Measurements from ENCODE around the gene CLPTM1L.
A peak's percentile ranks its signal among the peaks of the same experiment; 100 is the strongest.
"Not testable (repeated sequence)": the region's sequence is repeated elsewhere in the genome, so short reads cannot be mapped to it uniquely, and the experiment has no call there.

CLPTM1L gene

DNA sequence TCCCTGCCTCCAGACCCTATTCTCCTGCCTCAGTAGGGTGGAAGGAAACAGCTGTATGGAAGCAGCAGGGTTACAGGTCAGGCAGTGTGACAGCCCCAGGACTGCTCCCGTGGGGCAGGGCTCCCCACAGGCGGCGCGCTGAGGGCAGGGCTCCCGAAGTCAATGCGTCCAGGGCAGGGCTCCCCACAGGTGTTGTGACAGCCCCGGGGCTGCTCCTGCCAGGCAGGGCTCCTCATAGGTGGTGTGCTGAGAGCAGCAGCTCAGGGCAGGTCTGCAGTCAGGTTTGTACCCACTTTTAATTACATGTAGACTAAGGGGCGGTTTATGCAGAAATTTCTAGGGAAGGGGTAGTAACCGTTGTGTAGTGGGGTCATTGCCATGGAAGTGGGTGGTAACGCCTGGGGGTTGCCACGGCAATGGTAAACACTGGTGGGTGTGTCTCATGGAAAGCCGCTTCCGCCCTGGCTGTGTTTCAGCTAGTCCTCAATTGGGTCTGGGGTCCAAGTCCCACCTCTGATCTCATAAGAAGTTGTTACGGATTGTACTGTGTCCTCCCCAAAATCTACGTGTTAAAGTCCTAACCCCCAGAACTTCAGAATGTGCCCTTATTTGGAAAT lies 33.4 kb downstream of the CLPTM1L start:
- no peak for DNase-seq

GRCh38 chr5:1310118-1310517 lies 34.8 kb downstream of the CLPTM1L start:
- no peak for DNase-seq

GRCh38 chr5:1304033-1304432 lies 40.9 kb downstream of the CLPTM1L start:
- peak in 3 of 4 experiments; percentile 7 to 43 (median 23) for DNase-seq

GRCh38 chr5:1302258-1302657 lies 42.6 kb downstream of the CLPTM1L start:
- DNase-seq: no peak

- no peak for DNase-seq
Measured at GRCh38 chr5:1300581-1301083, 44.3 kb downstream of the CLPTM1L start.

DNA sequence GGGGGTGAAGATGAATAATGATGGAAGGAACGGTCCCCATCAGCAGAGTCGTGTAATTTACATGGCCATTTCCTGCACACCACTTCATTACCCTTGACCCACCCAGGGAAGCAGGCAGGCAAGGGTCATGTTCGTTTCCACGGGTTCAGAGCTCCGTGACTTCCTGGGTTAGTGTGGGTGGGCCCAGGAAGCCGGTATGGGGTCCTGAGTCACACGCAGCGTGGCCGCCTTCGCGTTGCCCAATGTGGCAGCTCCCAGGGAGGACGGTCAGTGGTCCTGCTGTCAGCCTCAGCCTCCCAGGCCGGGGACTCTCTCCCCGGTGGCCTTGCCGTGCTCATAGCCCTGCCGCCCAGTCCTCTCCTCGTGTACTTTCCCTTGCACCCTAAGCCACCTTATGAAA lies 44.9 kb downstream of the CLPTM1L start:
- DNase-seq: no peak

DNA sequence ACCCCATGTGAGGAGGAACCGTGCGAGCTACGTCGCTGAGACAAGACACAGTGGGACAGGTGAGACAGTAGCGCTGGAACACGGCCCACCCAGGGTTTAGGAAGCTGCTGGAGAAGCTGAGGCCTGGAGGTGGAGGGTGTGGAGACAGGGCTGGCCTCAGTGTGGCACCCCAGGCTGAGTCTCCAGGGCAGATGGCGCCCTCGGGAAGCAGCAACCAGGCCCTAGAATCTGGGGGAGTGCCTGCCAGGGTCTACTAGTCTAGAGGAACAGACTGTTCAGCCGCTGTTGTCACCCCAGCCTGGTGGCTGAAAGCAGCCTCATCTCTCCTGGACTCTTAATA lies 45.4 kb downstream of the CLPTM1L start:
- DNase-seq: no peak

DNA sequence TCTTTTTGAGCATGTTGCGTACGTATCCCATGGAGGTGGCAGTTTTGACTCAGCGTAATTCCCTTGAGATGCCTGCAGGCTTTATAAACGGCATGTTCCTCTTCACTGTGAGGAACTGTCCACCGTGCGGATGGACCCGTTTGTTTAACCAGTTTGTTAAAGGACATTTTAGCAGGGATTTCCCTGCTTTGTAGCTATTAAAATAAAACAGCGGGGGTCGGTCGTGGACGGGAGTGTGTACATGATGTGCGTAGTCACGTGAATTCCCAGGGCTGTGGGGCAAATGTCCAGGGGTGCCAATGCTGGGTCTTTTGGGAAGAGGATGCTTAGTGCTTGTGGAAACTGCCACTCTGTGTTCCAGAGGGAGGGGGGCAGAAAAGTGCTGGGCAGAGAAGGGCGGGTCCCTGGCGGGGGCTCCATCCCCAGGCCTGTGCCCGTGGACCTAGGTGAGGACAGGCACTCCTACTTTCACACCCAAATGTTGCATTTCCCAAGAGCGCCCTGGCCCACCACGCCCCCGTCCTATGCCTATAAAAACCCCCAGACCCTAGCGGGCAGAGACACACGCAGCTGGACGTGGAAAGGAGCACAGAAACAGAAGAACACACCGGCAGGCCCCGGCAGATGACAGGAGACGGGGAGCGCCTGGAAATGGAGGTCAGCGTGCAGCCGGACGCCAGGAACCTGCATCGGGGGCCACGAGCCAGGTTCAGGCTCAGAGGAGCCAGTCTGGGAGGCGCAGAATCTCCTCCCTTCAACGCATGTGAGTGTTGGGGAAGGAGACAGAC lies 46.0 kb downstream of the CLPTM1L start:
- no peak for DNase-seq

GRCh38 chr5:1298067-1298551 lies 46.8 kb downstream of the CLPTM1L start:
- no peak for DNase-seq

GRCh38 chr5:1297243-1297642 lies 47.7 kb downstream of the CLPTM1L start:
- DNase-seq: no peak

GRCh38 chr5:1295650-1296037 lies 49.3 kb downstream of the CLPTM1L start:
- DNase-seq: no peak

- DNase-seq: peak in 1 of 4 experiments; percentile 11
Measured at GRCh38 chr5:1294835-1295649, 49.9 kb downstream of the CLPTM1L start, which contains the start of gene TERT. Gene TERT, minus strand, starts transcription at chr5:1295068. Its CDS starts 79 bp downstream, at chr5:1294989.

DNA sequence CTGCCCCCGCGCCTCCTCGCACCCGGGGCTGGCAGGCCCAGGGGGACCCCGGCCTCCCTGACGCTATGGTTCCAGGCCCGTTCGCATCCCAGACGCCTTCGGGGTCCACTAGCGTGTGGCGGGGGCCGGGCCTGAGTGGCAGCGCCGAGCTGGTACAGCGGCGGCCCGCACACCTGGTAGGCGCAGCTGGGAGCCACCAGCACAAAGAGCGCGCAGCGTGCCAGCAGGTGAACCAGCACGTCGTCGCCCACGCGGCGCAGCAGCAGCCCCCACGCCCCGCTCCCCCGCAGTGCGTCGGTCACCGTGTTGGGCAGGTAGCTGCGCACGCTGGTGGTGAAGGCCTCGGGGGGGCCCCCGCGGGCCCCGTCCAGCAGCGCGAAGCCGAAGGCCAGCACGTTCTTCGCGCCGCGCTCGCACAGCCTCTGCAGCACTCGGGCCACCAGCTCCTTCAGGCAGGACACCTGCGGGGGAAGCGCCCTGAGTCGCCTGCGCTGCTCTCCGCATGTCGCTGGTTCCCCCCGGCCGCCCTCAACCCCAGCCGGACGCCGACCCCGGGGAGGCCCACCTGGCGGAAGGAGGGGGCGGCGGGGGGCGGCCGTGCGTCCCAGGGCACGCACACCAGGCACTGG lies 50.6 kb downstream of the CLPTM1L start:
- DNase-seq: no peak

DNA sequence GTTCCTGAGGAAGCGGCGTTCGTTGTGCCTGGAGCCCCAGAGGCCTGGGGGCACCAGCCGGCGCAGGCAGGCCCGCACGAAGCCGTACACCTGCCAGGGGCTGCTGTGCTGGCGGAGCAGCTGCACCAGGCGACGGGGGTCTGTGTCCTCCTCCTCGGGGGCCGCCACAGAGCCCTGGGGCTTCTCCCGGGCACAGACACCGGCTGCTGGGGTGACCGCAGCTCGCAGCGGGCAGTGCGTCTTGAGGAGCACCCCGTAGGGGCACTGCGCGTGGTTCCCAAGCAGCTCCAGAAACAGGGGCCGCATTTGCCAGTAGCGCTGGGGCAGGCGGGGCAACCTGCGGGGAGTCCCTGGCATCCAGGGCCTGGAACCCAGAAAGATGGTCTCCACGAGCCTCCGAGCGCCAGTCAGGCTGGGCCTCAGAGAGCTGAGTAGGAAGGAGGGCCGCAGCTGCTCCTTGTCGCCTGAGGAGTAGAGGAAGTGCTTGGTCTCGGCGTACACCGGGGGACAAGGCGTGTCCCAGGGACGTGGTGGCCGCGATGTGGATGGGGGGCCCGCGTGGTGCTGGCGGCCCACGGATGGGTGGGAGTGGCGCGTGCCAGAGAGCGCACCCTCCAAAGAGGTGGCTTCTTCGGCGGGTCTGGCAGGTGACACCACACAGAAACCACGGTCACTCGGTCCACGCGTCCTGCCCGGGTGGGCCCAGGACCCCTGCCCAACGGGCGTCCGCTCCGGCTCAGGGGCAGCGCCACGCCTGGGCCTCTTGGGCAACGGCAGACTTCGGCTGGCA lies 51.3 kb downstream of the CLPTM1L start:
- DNase-seq: no peak

- no peak for DNase-seq
Measured at GRCh38 chr5:1292846-1293415, 52.0 kb downstream of the CLPTM1L start.

DNA sequence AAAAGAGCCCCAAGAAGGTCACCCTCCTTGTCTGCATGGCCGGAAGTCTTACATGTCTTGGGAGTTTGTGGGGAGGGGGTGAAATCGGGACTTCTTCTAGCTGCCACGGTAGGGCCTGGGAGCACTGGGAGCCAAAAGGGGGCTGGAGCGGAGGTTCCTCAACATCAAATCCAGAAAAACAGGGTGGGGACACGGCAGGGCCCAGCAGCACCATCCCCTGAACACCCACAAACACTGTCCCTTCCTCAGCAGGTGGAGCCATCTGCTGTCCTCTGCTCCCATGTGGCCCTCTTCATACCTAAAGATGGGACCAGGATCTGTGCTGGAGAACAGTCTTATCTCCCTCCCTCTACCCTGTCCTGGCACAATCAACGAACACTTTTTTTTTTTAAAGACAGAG lies 52.8 kb downstream of the CLPTM1L start:
- no peak for DNase-seq

- no peak for DNase-seq
Measured at GRCh38 chr5:1291611-1292080, 53.3 kb downstream of the CLPTM1L start.

- DNase-seq: not testable (repeated sequence)
Measured at GRCh38 chr5:1290956-1291355, 53.9 kb downstream of the CLPTM1L start.

GRCh38 chr5:1289559-1289958 lies 55.3 kb downstream of the CLPTM1L start:
- DNase-seq: not testable (repeated sequence)

GRCh38 chr5:1288439-1289335 lies 56.2 kb downstream of the CLPTM1L start:
- no peak for DNase-seq

Data from suppressor macrophage (primary cell).